Measurements from ENCODE around the gene ZNF526.

- TF ChIP-seq CTCF (IDR thresholded peaks at IDR 0.05), result no peak
- no peak for TF ChIP-seq POLR2A (IDR thresholded peaks at IDR 0.05)
Observed at GRCh38 chr19:42272989-42273406, 52.9 kb downstream of the ZNF526 start.

All from vagina (tissue), 2 donors.